NT2/D1 (cell line): Measurements from ENCODE around the gene NISCH.

Experiments used
- SUZ12 ChIP-seq: IDR thresholded peaks from 2 replicates; pipeline ENCODE4 v1.6.1; 2011; ENCODE audit not compliant: insufficient read length, insufficient read depth; ENCODE audit errors: extremely low read depth
- YY1 ChIP-seq: IDR thresholded peaks from 2 replicates; pipeline ENCODE4 v1.6.1; 2011; ENCODE audit not compliant: insufficient read length, insufficient read depth
- ZNF274 ChIP-seq: IDR thresholded peaks from 2 replicates; pipeline ENCODE4 v1.6.1; 2011; ENCODE audit warnings: mild to moderate bottlenecking, low read depth, low read length

DNA sequence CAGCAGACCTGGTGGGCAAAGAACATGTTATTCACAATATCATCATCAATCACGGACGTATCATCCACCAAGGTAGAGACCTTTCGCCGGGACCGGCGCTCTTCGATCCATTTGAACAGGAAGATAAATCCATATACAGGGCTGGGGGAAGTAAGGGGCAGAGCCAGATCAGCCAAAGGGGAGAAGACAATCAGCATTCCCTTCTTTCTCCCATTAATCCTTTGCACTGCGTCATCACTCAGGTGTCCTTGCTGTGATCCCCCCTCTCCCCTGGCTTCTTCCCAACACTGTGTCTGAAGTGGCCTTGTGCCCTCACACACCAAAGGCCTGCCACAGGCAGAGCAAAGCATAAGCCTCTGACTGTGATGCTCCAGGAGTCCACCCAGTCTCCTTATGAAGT is 46.9 kb upstream of the NISCH start:
- TF ChIP-seq ZNF274 = no peak
- TF ChIP-seq YY1 = no peak
- no peak for TF ChIP-seq SUZ12
